ENCODE results near the gene NLRC5.
"Not testable (repeated sequence)": the region's sequence is repeated elsewhere in the genome, so short reads cannot be mapped to it uniquely, and the experiment has no call there.

Gene NLRC5

DNA sequence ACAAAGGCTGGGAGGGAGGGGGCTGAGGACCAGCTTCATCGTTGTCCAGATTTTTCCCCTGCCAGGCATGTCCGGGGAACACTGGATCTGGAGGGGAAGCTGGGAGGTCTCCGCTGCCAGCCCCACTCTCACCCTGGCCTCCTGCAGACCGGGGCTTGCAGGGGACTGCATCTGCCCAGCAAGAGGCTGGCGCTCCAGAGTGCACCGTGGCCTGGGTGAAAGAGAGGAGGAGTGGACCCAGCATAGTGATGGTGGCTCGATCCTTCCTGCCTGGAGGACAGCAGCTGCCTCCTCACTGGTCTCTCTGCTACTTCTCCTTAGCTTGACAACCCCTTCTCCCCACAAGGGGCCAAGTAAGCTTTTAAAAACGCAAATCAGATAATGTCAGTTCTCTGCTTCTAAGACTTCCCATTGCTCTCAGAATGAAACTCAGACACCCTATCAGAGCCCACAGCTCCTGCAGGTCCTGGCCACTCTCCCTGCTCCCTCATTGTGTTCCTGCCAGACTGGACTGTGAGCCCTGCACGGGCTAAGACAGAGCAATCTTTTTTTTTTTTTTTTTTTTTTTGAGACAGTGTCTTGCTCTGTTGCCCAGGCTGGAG is 118.1 kb downstream of the NLRC5 start:
- DNase-seq: no peak

DNA sequence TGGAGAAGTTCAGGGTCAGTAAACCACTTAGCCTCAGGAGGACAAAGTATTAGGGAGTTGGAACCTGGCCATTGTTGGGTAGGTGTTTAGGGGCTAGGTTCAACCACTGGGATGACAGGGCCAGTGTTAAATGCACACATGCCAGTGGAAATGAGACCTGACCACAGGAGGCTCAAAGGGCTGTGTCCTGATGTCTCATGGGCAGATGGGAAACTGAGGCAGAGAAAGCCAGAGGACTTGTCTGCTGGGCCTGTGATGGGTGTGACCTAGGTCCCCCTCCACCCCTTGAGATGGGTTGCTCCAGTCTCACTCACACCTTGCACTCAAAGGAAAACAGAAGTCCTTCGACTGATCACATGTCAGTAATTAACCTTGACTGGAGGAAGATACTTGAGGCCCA is 119.1 kb downstream of the NLRC5 start:
- no peak for DNase-seq

- DNase-seq: not testable (repeated sequence)
These were observed 120.1 kb downstream of the NLRC5 start for GRCh38 chr16:57109259-57110105.

DNA sequence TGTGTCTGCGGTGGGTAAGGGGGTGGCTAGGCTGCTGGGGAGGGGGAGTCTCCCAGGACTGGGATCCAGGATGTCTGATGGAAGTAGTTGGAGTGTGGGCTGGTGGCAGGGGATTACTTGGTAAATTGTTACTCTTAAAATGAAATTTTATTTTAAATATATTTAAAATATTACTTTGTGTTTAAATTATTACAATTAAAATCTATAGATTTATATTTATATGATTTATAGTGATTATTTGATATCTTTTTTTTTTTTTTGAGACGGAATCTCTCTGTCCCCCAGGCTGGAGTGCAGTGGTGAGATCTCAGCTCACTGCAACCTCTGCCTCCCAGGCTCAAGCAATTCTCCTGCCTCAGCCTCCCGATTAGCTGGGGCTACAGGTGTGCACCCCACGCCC is 121.6 kb downstream of the NLRC5 start:
- DNase-seq: no peak

DNA sequence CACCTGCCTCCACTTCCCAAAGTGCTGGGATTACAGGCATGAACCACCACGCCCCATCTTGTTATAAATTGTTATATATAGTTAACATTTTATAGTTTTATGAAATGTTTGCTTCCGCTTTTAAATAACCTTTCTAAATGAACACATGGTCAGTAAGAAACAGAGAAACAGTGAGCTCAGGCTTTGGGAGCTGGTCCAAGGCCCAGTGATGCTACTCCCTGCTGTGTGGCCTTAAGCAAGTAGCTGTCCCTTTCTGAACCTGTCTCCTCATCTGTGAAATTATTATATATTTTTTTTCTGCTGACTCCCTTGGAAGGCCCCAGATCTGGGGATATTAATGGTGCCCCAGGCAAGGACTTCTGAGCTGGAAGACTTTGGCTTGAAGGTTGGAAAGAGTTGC is 122.1 kb downstream of the NLRC5 start:
- no peak for DNase-seq

GRCh38 chr16:57112403-57113041 is 123.2 kb downstream of the NLRC5 start:
- no peak for DNase-seq

DNA sequence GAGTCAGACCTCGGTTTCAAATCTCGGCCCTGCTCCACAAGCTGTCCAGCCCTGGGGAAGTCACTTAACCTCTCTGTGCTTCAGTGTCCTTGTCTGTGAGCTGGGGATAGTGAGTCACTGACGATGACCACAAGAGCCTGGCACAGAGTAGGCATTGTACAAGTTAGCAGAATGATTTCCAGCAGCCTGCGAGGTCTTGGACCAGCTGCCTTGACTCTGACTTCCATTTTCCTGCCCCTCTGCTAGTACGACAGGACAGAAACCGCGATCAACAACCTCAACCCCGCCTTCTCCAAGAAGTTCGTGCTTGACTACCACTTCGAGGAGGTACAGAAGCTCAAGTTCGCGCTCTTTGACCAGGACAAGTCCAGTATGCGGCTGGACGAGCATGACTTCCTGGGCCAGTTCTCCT is 123.7 kb downstream of the NLRC5 start:
- DNase-seq: no peak

DNA sequence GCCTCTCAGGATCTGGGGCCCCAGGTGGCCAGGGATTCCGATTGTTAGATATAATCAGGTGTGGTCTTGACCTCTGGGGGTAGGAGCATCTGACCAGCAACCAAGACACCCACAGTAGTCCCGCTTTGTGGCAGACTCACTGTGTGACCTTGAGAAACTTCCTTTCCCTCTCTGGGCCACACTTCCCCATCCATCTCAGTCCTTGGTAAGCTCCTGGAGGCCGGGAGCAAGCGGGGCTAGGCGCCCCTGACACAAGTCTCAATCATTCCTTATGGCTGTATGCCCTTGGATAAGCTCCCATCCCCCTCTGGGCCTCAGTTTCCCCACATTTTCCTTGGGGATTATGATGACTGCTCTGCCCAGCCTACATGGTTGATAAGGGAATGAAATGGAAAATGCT is 124.3 kb downstream of the NLRC5 start:
- no peak for DNase-seq

- no peak for DNase-seq
These were observed 125.8 kb downstream of the NLRC5 start for GRCh38 chr16:57115168-57115513.

DNA sequence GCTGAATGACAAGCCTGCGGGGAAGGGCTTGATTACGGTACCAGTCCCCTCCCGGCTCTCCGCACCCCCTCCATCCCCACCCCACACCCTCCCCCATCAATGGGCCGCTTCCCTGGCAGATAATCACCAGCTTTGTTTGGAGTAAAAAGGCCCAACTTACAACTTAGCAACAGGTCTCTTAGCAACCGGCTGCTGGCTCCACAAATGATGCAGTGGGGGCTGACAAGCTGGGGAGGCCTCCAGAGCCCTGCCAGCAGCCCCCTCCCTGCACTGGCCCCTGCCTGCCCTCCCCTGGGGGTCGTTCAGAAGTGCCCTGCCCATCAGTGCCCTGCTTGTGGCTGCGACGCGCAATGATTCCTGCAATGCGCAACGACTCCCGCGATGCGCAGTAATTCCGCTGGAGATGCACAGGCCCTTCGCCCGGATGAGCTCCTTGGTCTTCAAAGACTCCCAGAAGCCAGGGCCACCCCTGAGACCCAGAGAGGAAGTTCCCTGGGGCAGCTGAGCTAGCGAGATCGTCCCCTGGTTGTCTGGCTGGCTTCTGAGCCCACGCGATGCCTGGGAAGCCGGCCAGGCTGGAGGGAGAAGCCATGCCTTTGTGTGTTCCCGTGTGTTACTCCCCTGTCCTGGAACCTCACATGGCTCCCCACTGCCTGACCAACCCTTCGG is 126.3 kb downstream of the NLRC5 start:
- no peak for DNase-seq

- no peak for DNase-seq
These were observed 129.2 kb downstream of the NLRC5 start for GRCh38 chr16:57118461-57119084.

- no peak for DNase-seq
These were observed 134.0 kb downstream of the NLRC5 start for GRCh38 chr16:57123216-57123973.

- DNase-seq: no peak
These were observed 134.8 kb downstream of the NLRC5 start for GRCh38 chr16:57123974-57124674.

GRCh38 chr16:57125376-57125775 is 136.0 kb downstream of the NLRC5 start:
- DNase-seq: no peak

DNA sequence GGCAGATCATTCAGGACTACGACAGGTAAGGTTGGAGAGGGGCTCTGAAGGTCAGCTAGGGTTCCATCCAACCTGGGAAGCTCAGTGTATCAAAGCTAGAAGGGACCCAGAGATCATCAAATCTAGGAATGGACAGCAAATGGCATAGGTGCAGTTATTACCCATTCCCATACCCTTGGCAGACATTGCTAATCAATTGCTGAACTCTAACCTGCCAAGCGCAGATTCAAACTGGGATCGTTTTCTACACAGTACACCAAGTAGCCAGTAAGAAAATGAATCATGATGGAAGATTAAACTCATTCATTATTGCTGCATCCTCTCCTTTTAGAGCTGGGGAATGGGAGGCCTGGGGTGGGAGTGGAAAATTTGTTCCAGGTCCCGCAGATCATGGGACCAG is 136.6 kb downstream of the NLRC5 start:
- no peak for DNase-seq

DNA sequence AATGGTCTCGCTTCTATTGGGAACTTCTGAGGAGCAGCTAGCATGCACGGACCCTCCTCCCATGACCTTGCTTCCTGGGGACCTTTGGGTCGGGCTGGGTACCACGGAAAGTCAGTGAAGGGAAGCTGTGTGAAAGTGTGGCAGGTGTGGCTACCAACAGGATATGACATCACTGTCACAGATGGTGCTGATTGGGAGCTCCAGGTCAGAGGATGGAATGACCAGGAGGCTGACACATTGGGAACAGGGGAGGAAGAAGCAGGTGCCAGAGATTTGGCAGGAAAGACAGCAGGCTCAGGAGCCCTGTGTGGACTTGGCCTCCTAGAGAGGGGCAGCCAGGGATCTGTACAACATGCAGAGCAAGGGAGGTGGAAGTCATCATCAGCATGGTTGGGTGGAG is 137.1 kb downstream of the NLRC5 start:
- DNase-seq: no peak

DNA sequence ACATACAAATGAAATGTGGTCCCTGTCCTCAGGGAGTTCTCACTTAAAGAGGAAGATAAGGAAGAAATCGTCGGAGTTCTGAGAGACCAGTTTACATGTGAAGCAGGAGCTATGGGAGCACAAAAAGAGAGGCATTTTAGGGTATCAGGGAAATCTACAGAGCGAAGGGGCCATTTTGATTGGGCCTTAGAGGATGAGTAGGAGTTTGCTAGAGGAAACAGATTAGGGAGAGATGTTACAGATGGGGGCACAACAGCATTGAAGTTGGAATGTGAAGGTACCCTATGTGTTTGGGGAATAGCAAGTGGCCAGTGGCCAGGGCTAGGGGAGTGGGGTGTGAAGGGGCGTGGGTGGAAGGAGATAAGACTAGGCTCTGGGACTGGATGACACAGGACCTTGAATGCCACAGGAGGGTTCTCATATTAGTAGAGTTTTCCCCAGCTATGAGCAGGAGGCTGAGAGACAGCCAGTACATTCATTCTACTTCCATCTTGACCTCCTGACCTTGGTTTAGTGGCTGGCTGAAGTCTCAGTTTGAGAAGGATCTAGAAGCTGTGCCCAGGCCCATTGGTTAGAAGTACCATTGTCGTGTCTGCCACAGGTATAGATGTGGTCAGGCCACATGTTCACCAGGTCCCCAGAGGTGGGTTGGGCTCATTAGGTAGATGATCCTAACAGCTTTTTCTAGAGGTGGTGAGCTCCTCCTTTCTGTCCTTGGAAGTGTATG is 137.8 kb downstream of the NLRC5 start:
- DNase-seq: no peak

DNA sequence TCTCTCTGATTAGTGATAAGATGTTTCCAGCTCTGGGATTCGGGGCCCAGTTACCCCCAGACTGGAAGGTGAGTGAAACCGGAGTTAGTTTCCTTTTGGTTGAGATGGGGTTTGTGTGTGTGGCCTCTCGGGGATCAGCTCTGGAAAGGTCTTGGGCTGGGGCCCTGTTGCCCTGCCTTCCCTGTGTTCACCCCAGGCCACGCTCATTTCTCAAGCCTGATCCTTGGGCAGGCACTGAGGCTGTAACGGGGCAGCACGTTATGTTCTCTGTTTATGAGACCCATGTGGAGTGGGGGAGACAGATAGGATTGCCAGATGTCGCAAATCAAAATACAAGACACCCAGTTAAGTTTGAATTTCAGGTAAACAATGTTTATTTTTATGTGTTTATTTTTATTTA is 138.5 kb downstream of the NLRC5 start:
- DNase-seq: no peak

DNA sequence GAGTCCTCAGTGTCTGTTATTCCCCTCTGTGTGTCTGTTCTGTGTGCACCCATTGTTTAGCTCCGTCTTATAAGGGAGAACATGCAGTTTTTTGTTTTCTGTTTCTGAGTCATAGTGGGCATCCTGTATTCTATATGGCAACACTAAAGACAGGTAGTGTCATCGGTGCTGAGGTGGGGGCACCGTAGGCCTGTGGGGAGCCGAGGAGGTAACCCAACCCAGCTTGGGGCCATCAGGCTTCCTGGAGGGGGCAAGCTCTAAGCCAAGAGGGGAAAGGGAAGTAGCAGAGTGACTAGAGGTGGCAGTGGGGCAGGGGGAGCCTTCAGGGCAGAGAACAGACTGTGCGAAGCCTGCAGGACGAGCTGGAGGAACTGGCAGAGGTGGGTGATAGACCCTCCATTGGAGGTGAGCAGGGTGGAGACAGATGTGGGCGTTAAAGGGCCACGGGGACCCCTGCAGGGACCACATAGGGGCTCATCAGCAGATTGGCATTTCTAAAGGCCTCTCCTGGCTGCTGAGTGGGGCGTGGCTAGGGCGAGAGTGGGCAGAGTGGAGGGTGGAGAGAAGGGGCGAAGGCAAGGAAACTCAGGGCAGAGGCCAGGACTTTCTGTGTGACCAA is 139.5 kb downstream of the NLRC5 start:
- DNase-seq: no peak

DNA sequence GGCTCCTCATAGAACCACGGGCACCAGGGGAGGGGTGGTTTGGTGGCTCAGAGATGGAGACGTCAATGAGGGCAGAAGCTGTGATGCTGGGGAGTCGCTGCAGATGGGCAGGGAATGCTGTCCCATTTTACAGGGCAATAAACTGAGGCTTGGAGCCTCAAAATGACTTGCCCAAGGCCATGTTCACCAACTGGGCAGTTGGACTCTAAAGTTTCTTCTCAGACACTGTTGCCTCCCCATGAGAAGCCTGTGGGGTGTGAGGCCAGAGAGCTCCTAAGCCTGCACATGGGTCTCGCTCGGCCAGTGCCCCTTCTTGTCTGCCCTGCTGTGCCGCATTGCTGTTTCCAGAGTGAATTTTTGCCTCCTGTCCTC is 141.6 kb downstream of the NLRC5 start:
- no peak for DNase-seq

Data from cortex of kidney (tissue), 1 donor.